HG03139 (cell line): ENCODE results near the gene DZANK1.
"Not testable (repeated sequence)": the region's sequence is repeated elsewhere in the genome, so short reads cannot be mapped to it uniquely, and the experiment has no call there.

Experiments
- ATAC-seq: cut with Tn5 transposase; IDR thresholded peaks from one replicate; pipeline ENCODE4 v1.9.1; 2021; ENCODE audit not compliant: unreplicated experiment

The DZANK1 gene

DNA sequence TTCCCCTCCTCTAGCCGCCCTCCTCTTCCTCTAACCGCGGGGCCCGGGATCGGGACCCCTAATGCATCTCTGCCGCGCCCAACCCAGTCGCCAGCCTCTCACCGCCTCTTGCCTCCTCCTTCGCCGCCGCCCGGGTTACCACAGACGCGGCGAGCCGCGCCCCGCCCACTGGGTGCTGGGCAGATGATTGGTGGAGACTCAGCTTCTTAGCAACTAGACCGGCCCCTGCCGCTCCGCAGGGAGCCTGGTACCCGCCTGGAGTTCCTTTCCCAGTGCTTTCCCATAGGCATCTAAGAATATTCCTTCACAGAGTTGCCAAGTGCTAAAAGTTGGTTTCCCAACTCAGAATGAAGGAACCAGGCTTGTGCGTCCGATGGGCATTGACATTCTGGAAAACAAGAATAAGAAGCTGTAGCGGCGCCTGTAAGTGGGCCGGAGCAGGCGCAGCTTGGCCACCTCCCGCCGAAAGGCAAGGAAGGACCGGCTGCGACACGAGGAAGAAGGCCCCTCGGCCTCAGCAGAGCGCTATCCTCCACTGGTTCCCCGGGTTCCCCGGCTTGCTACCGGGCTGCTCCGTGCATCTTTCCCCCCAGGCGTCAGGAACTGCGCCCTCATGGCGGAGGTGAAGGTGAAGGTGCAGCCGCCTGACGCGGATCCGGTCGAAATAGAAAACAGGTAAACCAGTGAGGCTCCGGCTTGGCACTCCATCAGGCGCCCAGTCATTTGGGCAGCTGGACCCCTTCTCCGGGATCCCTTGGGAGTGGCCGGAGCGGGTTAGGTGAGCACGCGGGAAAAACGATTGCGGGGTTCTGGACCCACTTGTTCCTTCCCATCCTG is at the start of gene DZANK1, which contains the start of gene POLR3F:
Gene DZANK1 (minus strand): TSS at position 137 of the 837 bp plus-strand sequence. CDS start 1,672 bp downstream, outside the sequence.
Gene POLR3F (plus strand): TSS at position 497 of the 837 bp plus-strand sequence. CDS start 117 bp downstream, at position 614.
- peak; percentile 95 for ATAC-seq

DNA sequence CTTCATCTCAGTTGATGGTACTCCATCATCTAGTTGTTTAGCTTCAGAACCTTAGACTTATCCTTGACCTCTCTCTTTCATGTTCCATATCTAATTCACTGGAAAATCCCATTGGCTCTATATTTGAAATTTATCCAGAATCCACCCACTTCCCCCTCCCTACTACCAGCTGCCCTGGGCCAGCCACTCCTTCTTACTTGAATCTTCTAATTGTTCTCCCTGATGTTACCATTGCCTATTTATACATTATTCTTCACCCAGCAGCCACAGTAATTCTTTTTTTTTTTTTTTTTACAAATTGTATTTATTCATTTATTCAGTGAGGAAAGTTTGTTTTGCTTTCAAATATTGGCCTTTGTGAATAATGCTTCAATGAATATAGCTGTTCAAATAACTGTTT is 49.1 kb upstream of the DZANK1 start:
- ATAC-seq, result no peak

DNA sequence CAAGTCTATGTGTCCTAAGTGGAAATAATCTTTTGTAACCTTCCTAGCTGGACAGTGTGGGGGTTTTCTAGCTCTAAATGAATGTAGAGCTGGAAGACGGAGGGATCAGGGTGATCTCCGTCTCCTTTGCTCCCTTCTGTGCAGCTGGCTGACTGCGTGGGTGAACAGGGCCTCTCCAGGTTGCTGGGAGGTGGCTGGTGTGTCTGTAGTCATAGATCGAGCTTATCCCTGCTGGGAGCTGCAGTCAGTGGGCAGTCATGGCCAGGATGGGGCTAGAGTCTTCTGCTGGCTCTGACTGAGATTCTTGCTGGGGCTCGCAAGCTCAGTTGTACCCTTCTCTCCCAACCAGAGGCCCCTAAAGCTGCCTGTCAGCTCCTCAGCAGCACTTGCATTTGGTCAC is 47.3 kb upstream of the DZANK1 start:
- ATAC-seq, result no peak

DNA sequence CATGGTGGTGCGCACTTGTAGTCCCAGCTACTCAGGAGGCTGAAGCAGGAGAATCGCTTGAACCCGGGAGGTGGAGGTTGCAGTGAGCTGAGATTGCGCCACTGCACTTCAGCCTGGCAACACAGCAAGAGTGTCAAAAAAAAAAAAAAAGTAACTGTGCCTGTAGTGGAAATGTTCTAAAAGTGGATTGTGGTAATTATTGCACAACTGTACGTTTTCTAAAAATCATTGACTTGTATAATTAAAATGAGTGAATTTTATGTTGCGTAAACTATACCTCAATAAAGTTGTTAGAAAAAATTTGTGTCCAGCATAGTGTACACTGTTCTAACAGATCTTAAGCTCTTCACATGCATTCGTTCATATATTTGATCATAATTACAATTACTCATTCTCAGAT is 46.4 kb upstream of the DZANK1 start:
- no peak for ATAC-seq

DNA sequence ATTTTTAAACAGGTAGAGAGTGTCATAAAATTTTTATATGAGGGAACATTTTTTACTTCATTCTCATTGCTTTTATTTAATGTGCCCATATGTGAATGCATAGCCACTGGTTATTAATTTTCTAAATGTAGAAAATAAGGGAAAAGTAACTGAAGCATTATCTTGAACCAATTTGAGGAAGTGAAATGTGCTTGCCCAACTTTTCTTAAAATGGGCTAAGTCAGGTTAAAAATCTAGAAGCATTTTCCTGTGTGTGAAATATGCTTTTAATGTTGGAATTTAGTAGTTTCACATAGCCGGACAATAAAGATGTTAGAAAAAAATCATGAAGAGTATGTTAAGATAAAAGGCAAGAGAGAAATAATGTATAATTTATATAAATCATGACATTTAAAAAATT is 44.7 kb upstream of the DZANK1 start:
- no peak for ATAC-seq

DNA sequence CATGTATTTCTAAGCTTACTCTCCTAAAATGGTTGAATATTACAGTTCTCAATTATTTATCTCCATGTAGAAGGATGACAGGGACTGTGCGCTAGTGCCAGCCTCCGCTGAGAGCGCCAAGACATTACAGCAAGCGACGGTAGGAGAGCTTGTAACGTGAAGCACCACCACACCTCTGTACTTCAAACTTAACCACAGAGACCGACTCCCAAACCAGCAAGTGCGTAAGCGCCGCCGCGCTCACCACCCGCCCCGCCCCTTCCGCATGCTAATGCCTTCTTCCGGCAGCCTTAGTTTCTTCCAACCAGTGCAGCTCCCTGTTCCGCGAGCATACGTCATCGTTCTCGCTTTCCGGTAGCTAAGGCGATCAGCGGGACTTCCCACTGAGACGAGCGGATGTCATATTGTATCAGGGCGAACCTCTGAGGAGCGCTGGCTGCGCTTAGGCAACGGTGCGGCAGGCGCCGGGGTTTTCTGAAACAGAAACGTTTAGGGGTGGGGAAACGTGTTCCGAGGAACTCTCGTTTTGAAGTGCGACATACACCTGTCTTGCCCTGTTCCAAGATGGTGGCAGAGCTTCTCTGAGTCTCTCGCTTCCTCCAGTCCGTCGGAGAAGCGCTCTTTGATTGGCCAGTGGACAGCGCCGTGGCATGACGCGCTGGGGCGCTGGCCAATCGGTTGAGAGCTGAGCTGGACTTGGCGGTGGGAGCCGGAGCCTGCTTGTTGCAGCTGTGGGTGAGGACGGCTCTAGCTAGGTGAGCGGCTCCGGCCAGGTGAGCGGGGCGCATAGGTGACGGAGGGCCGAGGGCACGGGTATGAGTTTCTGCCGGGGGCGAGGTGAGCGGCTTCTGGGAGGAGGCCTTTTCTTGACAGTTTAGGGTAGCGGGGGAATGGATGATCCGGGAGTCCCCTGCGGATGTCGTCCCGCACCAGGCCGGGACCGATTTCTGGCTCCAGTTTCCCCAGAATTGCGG is 40.7 kb upstream of the DZANK1 start, which contains the start of gene SEC23B:
Gene SEC23B (plus strand): TSS at position 723 of the 974 bp plus-strand sequence. CDS start 2,896 bp downstream, outside the sequence.
- peak; percentile 94 for ATAC-seq

DNA sequence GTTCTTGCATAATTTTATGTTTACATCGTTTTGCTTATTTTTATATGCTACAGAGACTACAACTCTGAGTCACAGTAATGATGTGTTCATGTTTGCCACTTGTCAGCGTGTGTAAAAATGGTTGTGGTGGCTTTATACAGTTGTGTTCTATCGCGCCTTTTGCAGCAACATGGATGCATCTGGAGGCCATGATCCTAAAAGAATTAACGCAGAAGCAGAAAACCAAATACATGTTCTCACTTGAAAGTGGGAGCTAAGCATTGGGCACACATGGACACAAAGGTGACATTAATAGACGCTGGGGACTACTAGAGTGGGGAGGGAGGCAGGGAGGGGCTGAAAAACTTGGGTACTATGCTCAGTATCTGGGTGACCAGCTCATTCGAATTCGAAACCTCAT is 39.9 kb upstream of the DZANK1 start:
- no peak for ATAC-seq

DNA sequence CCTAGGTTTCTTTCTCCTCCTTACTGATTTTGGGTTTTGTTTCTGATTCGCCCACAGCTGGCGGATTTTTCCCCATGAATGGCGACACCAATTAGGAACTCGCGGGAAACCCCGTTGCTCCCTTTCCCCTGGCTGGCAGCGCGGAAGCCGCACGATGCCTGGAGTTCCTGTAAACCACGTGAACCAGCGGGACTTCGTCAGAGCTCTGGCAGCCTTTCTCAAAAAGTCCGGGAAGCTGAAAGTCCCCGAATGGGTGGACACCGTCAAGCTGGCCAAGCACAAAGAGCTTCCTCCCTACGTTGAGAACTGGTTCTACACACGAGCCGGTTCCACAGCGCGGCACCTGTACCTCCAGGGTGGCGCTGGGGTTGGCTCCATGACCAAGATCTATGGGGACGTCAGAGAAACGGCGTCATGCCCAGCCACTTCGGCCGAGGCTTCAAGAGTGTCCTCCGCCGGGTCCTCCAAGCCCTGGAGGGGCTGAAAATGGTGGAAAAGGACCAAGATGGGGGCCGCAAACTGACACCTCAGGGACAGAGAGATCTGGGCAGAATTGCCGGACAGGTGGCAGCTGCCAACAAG is 37.7 kb upstream of the DZANK1 start:
- no peak for ATAC-seq

DNA sequence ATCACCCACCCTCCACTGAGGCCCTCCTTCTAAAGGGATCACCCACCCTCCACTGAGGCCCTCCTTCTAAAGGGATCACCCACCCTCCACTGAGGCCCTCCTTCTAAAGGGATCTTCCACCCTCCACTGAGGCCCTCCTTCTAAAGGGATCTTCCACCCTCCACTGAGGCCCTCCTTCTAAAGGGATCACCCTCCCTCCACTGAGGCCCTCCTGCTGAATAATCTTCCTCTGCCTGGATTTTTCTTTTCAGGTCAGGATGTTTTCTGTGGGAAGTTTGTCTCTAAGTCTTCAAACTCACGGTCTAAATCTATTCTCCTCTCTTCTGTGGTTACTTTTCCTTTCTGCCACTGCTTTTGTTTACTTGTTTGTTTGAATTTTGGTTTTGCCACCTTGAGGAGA is 34.8 kb upstream of the DZANK1 start:
- not testable (repeated sequence) for ATAC-seq

DNA sequence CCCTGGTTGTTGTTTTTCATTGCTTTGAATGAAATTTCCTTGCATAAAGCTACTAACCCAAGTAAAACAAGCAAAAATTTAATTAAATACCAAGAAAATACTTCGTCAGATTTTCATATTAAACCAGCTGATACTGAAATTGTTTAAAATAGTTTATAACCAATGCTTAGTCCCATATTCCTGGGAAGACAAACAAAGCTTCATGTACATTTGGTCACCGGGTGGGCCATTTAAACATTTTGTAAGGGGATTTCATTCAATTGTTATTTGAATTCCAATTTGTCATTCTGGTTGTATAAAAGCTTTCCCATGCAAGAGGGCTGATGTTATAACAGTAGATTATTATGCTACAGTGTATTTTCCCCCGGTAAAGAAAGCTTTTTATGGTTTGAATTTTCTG is 30.8 kb upstream of the DZANK1 start:
- no peak for ATAC-seq

DNA sequence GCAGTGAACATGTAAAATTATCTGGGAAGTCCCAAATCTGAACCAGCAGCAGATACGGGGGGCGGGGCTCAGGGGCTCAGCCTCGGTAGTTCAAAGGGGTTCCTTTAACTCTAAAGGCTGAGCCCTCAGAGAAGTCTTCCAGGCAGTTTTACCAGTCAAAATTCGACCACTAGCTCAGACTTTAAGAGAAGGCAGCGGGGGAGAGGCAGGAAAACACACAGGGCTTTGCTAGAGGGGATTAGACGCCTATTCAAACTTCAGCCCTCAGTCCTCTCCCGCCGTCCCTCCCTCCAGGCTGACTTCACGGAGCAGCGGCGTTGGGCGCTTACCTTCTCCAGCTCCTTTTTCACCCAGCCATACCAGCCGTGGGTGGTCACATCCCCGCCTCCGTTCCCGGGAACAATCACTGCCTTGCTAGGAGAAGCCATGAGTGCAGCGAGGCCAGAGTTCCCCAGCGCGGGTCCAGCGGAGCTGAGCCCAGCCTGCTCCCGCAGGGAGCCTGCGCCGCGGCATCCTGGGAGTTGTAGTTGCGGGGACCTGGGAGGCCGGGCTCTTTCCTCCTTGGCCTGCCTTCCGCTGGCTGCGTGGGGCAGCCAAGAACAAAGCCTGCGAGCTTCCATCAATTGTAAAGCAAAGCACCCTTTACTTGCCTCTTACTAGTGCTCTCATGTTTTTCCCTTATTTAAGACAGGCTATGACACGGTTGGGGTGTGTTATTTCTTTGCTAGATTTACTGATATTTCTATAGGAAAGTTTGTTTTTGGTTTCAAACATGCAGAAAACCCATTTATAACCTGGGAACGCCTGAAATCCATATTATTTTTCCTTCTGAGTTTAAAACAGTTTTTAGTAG is 30.1 kb upstream of the DZANK1 start, which contains the start of gene RBBP9:
Gene RBBP9 (minus strand): TSS at position 486 of the 853 bp plus-strand sequence. CDS start 58 bp downstream, at position 428.
- peak; percentile 98 for ATAC-seq

DNA sequence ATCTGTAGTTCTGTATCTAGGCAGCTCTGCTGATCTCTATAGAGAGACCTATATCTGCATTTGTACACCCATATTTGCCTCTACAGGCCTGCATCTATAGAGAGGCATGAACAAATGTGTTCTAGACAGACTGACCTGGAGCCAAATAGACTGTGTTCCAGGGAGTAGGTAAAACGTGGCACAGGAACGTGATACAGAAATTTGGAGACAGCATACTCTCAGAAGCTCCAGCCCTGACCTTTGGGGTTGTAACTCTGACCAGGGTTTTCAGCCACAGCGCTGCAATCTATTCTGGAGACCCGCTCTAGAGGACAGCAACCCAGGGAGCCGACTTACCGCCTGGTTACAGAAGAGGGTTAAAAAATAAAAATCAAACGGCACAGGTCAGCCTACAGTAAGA is 29.2 kb upstream of the DZANK1 start:
- no peak for ATAC-seq

DNA sequence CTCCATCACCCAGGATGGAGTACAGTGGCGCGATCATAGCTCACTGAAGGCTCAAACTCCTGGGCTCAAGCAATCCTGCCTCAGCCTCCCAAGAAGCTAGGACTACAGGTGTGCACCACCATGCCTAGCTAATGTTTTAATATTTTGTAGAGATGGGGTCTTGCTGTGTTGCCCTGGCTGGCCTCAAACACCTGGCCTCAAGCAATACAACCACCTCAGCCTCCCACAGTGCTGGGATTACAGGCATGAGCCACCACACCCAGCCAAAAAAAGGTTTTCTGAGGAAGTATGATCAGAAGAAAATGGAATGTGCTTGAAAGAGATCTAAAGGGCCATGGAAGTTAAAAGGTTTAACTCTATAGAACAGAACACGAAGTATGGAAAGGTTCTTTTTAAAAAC is 21.5 kb upstream of the DZANK1 start:
- no peak for ATAC-seq

DNA sequence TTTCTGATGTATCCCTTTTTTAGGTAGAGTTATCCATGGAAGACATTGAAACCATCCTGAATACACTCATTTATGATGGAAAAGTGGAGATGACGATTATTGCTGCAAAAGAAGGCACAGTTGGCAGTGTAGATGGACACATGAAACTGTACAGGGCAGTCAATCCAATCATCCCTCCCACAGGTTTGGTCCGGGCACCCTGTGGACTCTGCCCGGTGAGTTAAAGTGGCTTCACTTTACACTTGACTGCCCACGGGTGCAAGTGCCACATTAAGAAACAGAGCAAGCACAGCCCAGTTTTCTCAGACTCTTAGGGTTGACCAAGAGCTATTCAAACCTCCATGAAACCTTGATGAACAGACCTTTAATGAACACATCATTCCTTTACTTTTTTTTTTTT is 14.8 kb upstream of the DZANK1 start:
- ATAC-seq, result no peak

DNA sequence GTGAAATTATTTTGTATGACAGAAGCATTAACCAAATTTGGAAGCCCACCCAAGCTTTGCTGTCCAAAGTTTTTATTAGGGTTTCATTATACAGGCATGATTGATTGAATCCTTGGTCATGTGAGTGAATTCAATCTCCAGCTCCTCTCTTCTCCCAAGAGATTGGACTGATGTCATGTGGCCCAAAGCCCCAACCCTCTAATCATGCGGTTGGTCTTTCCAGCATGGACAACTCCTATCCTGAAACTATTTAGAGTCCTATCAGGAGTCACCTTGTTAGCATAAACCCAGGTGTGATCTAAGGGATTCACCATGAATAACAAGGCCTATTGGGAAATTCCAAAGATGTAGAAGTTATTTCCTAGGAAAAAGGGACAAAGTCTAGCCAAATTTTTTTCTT is 11.0 kb upstream of the DZANK1 start:
- ATAC-seq, result no peak

DNA sequence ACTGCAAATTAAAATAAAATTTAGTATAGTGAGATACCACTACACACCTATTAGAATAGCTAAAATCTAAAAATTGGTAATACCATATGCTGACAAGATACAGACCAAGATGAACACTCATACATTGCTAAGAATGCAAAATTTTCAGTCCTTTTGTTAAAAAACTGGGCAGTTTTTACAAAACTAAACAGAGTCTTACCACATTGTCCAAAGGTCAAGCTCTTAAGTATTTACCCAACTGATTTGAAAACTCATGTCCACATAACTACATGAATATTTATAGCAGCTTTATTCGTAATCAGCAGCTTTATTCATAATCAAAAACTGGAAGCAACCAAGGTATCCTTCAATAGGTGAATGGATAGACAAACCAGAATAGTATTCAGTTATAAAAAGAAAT is 10.4 kb upstream of the DZANK1 start:
- ATAC-seq, result no peak

DNA sequence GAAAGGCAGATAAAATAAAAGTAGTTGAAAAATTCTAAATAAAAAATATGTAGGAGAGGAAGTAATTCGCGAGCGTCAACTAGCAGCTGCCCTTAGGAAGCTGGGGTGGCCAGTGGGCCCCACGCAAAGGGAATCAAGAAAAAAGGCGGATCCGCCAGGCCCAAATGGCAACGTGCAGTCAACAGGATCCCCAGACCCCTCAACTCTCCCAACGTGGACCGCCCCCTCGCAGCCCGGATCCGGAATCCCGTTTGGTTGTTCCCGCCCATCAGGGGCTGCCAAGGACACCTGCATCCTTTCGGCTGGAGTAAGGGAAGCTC is 296 bp downstream of the DZANK1 start:
- no peak for ATAC-seq

DNA sequence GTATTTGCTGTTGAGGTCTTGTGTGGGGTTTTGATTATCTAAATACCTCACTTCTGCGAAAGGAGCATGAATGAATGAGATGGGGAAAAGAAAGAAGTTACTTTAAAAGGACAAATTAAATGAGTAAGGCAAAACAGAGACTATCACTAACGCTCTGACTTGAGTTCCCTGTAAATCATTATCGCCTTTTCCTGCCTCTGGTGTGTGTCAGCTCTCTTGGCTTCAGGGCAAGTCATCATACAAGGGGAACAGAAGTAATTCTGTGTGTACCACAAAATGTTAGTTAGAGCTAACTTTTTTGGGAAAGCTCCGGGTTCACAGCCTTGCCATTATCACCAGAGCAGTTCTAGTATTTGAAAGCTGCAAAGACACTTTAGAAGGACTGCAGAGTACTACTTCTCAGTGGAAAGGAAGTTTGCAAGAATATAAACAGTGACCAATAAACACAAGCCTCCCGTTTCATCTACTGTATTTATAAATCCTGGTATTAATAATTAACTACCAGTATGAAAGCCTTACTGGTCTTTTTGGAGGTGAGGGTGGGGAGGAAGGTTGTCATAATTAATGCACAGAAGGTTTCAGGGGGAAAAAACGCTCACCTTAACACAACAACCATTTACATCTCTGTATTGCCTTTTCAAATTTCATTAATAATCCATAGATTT is 1.2 kb downstream of the DZANK1 start:
- ATAC-seq, result no peak

DNA sequence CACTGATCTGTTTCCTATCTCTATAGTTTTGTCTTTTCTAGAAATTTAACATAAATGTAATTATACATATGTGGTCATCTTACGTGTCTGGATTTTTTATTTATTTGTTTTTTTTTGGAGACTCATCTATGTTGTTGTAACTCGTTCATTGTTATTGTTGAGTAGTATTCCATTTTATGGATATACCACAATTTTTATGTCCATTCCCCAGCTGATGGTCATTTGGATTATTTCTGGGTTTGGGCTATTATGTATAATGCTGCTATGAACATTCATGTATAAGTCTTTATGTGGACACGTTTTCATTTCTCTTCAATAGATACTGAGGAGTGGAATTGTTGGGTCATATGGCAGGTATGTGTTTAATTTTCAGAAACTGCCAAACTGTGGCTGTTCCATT is 10.2 kb downstream of the DZANK1 start:
- ATAC-seq, result no peak

DNA sequence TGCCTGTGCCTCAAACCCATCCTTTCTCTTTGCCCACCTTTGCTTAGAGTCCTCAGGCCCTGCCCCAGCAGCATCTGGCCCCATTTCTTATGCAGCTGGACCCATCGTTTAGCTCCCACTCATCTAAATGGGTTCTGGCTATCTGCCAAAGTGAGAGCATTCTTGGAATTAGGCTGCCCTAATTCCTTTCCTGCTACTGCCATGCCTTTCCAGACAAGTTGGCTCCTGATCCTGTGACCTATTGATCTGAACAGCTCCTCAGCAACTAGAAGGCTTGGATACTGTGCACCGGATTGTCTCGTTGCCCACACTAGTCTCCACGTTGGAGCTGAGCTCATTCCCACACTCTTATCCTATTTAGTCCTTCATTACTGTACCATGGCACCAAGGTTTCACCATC is 22.9 kb downstream of the DZANK1 start:
- ATAC-seq, result no peak
